GM21367 (cell line): ENCODE results near the gene TAF1.
"Not testable (repeated sequence)": the region's sequence is repeated elsewhere in the genome, so short reads cannot be mapped to it uniquely, and the experiment has no call there.

Source experiments
- ATAC-seq: cut with Tn5 transposase; IDR thresholded peaks from one replicate; pipeline ENCODE4 v1.9.1; 2021; ENCODE audit not compliant: unreplicated experiment

Gene TAF1

GRCh38 chrX:71438750-71439149 lies 72.6 kb downstream of the TAF1 start:
- no peak for ATAC-seq

GRCh38 chrX:71439420-71439819 lies 73.3 kb downstream of the TAF1 start:
- no peak for ATAC-seq

- no peak for ATAC-seq
Observed at GRCh38 chrX:71439896-71440295, 73.7 kb downstream of the TAF1 start.

- ATAC-seq: no peak
Observed at GRCh38 chrX:71440401-71440800, 74.2 kb downstream of the TAF1 start.

GRCh38 chrX:71441809-71442208 lies 75.7 kb downstream of the TAF1 start:
- not testable (repeated sequence) for ATAC-seq

GRCh38 chrX:71450433-71451106 lies 84.4 kb downstream of the TAF1 start:
- ATAC-seq: no peak

- not testable (repeated sequence) for ATAC-seq
Observed at GRCh38 chrX:71451518-71451917, 85.4 kb downstream of the TAF1 start.

GRCh38 chrX:71453056-71453455 lies 86.9 kb downstream of the TAF1 start:
- no peak for ATAC-seq

GRCh38 chrX:71454222-71454621 lies 88.1 kb downstream of the TAF1 start:
- ATAC-seq: no peak

- no peak for ATAC-seq
Observed at GRCh38 chrX:71458866-71459265, 92.7 kb downstream of the TAF1 start.

GRCh38 chrX:71464968-71465367 lies 98.8 kb downstream of the TAF1 start:
- ATAC-seq: no peak

- ATAC-seq: no peak
Observed at GRCh38 chrX:71466979-71467523, 100.9 kb downstream of the TAF1 start.

- no peak for ATAC-seq
Observed at GRCh38 chrX:71475785-71476540, 109.8 kb downstream of the TAF1 start.

GRCh38 chrX:71482228-71482958 lies 116.2 kb downstream of the TAF1 start:
- ATAC-seq: no peak

GRCh38 chrX:71487814-71488213 lies 121.7 kb downstream of the TAF1 start:
- ATAC-seq: no peak

GRCh38 chrX:71489540-71489939 lies 123.4 kb downstream of the TAF1 start:
- ATAC-seq: no peak

GRCh38 chrX:71492231-71493065 lies 126.3 kb downstream of the TAF1 start:
- ATAC-seq: no peak

GRCh38 chrX:71493111-71493613 lies 127.0 kb downstream of the TAF1 start:
- ATAC-seq: no peak

GRCh38 chrX:71495979-71496378 lies 129.8 kb downstream of the TAF1 start:
- not testable (repeated sequence) for ATAC-seq

GRCh38 chrX:71496476-71496875 lies 130.3 kb downstream of the TAF1 start:
- no peak for ATAC-seq
